ENCODE results near the gene CCDC192. TPM values are rescaled to one million over a fixed set of nuclear protein-coding genes. Genes with fewer than 3 reads are reported as not detected.
A peak's percentile ranks its signal among the peaks of the same experiment; 100 is the strongest.

The CCDC192 gene
- total and polyA plus RNA-seq, 2 experiments from 2014 or later, result 0.40 TPM; not detected in 1

GRCh38 chr5:127870914-127871313 is 167.7 kb downstream of the CCDC192 start:
- Histone ChIP-seq H3K4me1 (ENCODE audit: insufficient read depth) (no peaks in the 10 kb centered on the region), H3K4me3 (no peak overlapping the region), H3K27me3 (ENCODE audit: insufficient read depth) (no peaks in the 10 kb centered on the region), H4K20me1 (replicated peaks; ENCODE audit: insufficient read depth) (no peaks in the 10 kb centered on the region), H3K36me3 (ENCODE audit: insufficient read depth) (no peaks in the 10 kb centered on the region), H3F3A (replicated peaks; ENCODE audit: low read depth) (no peaks in the 10 kb centered on the region), H3K27ac (ENCODE audit: low read depth) (no peak overlapping the region), H3K79me2 (replicated peaks; ENCODE audit: insufficient read depth) (no peaks in the 10 kb centered on the region), H3K9me2 (ENCODE audit: insufficient read depth) (no peaks in the 10 kb centered on the region), H3K4me2 (no peak overlapping the region), H2AFZ (no peak overlapping the region)
- peak; percentile 47 for ATAC-seq
- Mint-ChIP-seq H3K4me3 (no peak overlapping the region), H3K36me3 (ENCODE audit: low read depth) (no peaks in the 10 kb centered on the region), H3K4me1 (no peaks in the 10 kb centered on the region), H3K27ac (no peak overlapping the region), H3K27me3 (ENCODE audit: insufficient read depth, low read depth, poor library complexity) (no peaks in the 10 kb centered on the region), H3K9me3 (no peaks in the 10 kb centered on the region)
- TF ChIP-seq CREB1 (CRISPR knock-in tag; IDR thresholded peaks at IDR 0.05; ENCODE audit: low read depth) (no peak), ZNF114 (CRISPR knock-in tag; IDR thresholded peaks at IDR 0.05) (no peak), POLR2AphosphoS5 (IDR thresholded peaks at IDR 0.05; ENCODE audit: low read depth) (no peak)
- DNase-seq (ENCODE audit: low spot score), result no peak

DNA sequence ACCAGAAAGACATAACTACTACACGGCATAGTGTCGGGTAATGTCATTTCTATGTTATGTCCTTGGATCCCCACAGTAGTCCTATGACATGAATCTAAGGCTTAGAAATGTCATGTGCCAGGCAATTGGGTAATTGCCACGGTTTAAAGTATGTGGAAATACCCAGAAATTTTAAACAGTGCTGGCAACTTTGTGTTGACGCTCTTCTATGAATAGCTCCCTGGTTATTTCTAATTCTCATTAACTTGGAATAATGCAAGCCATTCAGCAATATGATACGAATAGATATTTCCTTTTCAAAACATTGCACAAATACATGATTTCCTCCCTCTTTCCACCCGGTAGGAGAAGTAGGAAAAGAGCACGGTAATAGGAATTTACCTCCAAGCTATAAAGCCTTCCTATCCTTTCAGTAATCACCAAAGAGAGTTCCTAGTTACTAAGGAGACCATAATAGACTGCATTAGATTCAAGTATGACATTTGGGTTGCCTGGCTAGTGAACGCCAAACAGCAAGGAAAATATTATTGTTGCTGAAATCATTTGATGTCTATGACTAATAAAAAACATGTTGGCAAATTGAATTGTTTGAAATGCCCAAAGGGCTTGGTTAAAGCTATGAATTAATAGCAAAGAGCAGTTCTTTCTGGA is 168.4 kb downstream of the CCDC192 start:
- no peak overlapping the region for H2AFZ ChIP-seq
- Mint-ChIP-seq H3K27ac (no peak overlapping the region), H3K9me3 (no peaks in the 10 kb centered on the region), H3K36me3 (ENCODE audit: low read depth) (no peaks in the 10 kb centered on the region), H3K4me3 (no peak overlapping the region), H3K4me1 (no peaks in the 10 kb centered on the region), H3K27me3 (ENCODE audit: insufficient read depth, low read depth, poor library complexity) (no peaks in the 10 kb centered on the region)
- no peak overlapping the region for H3K27ac ChIP-seq (ENCODE audit: low read depth)
- H3K27me3 ChIP-seq (ENCODE audit: insufficient read depth), result no peaks in the 10 kb centered on the region
- no peaks in the 10 kb centered on the region for H4K20me1 ChIP-seq (replicated peaks; ENCODE audit: insufficient read depth)
- DNase-seq (ENCODE audit: low spot score) (no peak), ATAC-seq (no peak)
- H3K4me3 ChIP-seq, result no peak overlapping the region
- no peaks in the 10 kb centered on the region for H3K79me2 ChIP-seq (replicated peaks; ENCODE audit: insufficient read depth)
- H3K9me2 ChIP-seq (ENCODE audit: insufficient read depth), result no peaks in the 10 kb centered on the region
- no peaks in the 10 kb centered on the region for H3F3A ChIP-seq (replicated peaks; ENCODE audit: low read depth)
- TF ChIP-seq STAT1 (IDR thresholded peaks at IDR 0.05; ENCODE audit: unreplicated experiment) (no peak), ZNF462 (CRISPR knock-in tag; IDR thresholded peaks at IDR 0.05) (no peak), NANOG (IDR thresholded peaks at IDR 0.05; ENCODE audit: borderline replicate concordance) (no peak), JUNB (IDR thresholded peaks at IDR 0.05; ENCODE audit: unreplicated experiment) (no peak)
- TF ChIP-seq, protein P1, sequence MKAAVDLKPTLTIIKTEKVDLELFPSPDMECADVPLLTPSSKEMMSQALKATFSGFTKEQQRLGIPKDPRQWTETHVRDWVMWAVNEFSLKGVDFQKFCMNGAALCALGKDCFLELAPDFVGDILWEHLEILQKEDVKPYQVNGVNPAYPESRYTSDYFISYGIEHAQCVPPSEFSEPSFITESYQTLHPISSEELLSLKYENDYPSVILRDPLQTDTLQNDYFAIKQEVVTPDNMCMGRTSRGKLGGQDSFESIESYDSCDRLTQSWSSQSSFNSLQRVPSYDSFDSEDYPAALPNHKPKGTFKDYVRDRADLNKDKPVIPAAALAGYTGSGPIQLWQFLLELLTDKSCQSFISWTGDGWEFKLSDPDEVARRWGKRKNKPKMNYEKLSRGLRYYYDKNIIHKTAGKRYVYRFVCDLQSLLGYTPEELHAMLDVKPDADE (IDR thresholded peaks at IDR 0.05), result no peak
- H3K4me1 ChIP-seq (ENCODE audit: insufficient read depth), result no peaks in the 10 kb centered on the region
- no peaks in the 10 kb centered on the region for H3K36me3 ChIP-seq (ENCODE audit: insufficient read depth)
- H3K4me2 ChIP-seq, result no peak overlapping the region
